Nucleus accumbens (tissue), 56 donors: ENCODE measurements around the gene FAM241A.
"Not testable (repeated sequence)": the region's sequence is repeated elsewhere in the genome, so short reads cannot be mapped to it uniquely, and the experiment has no call there.

Experiments used
- DNase-seq, 56 donors: peaks; one replicate each; lab custom pipeline; 2025; lab: John Stamatoyannopoulos, UW

Gene FAM241A

GRCh38 chr4:112130906-112131305 is 14.3 kb upstream of the FAM241A start:
- DNase-seq: no peak

GRCh38 chr4:112136551-112136950 is 8.7 kb upstream of the FAM241A start:
- no peak for DNase-seq

GRCh38 chr4:112138538-112138937 is 6.7 kb upstream of the FAM241A start:
- no peak for DNase-seq

GRCh38 chr4:112140536-112140935 is 4.7 kb upstream of the FAM241A start:
- no peak for DNase-seq

- DNase-seq: no peak
Measured at GRCh38 chr4:112141366-112142138, 3.7 kb upstream of the FAM241A start.

GRCh38 chr4:112142182-112142581 is 3.1 kb upstream of the FAM241A start:
- no peak for DNase-seq

GRCh38 chr4:112143781-112144180 is 1.5 kb upstream of the FAM241A start:
- DNase-seq: no peak

- peak in 1 of 56 donors; percentile 38 for DNase-seq
Measured at GRCh38 chr4:112144546-112145325, 518 bp upstream of the FAM241A start.

GRCh38 chr4:112145790-112146501 is 692 bp downstream of the FAM241A start:
- peak in 26 of 56 donors; percentile 1 to 53 (median 15) for DNase-seq

- DNase-seq: no peak
Measured at GRCh38 chr4:112146502-112146813, 1.2 kb downstream of the FAM241A start.

GRCh38 chr4:112147697-112148096 is 2.4 kb downstream of the FAM241A start:
- DNase-seq: peak in 1 of 56 donors; percentile 2

GRCh38 chr4:112150920-112151319 is 5.7 kb downstream of the FAM241A start:
- no peak for DNase-seq

- DNase-seq: no peak
Measured at GRCh38 chr4:112152521-112152920, 7.3 kb downstream of the FAM241A start.

GRCh38 chr4:112153211-112153791 is 8.0 kb downstream of the FAM241A start:
- DNase-seq: no peak

- DNase-seq: no peak
Measured at GRCh38 chr4:112156112-112156511, 10.9 kb downstream of the FAM241A start.

- DNase-seq: no peak
Measured at GRCh38 chr4:112156553-112156952, 11.3 kb downstream of the FAM241A start.

GRCh38 chr4:112163706-112164105 is 18.5 kb downstream of the FAM241A start:
- DNase-seq: not testable (repeated sequence)

GRCh38 chr4:112167794-112168193 is 22.5 kb downstream of the FAM241A start:
- no peak for DNase-seq

GRCh38 chr4:112168719-112169500 is 23.7 kb downstream of the FAM241A start:
- no peak for DNase-seq

- DNase-seq: no peak
Measured at GRCh38 chr4:112170451-112170993, 25.3 kb downstream of the FAM241A start.
